ENCODE measurements around the gene DLST.
"Not testable (repeated sequence)": the region's sequence is repeated elsewhere in the genome, so short reads cannot be mapped to it uniquely, and the experiment has no call there.

DLST gene

GRCh38 chr14:74919421-74920165 is 37.9 kb downstream of the DLST start:
- DNase-seq, result no peak

GRCh38 chr14:74920281-74920680 is 38.6 kb downstream of the DLST start:
- no peak for DNase-seq

GRCh38 chr14:74921053-74921620 is 39.4 kb downstream of the DLST start:
- DNase-seq, result no peak

- no peak for DNase-seq
Measured at GRCh38 chr14:74921987-74922751, 40.5 kb downstream of the DLST start.

- DNase-seq, result peak; percentile 78
Measured at GRCh38 chr14:74922752-74923401, 41.2 kb downstream of the DLST start, which contains the start of gene RPS6KL1. TSS of gene RPS6KL1 (minus strand) at chr14:74923260. CDS start at chr14:74921541, 1,719 bp downstream.

- no peak for DNase-seq
Measured at GRCh38 chr14:74924061-74924460, 42.3 kb downstream of the DLST start.

GRCh38 chr14:74927225-74927624 is 45.5 kb downstream of the DLST start:
- DNase-seq, result no peak

- no peak for DNase-seq
Measured at GRCh38 chr14:74929242-74929641, 47.5 kb downstream of the DLST start.

GRCh38 chr14:74931744-74932143 is 50.0 kb downstream of the DLST start:
- not testable (repeated sequence) for DNase-seq

GRCh38 chr14:74932401-74932901 is 50.7 kb downstream of the DLST start:
- no peak for DNase-seq

GRCh38 chr14:74932936-74933335 is 51.2 kb downstream of the DLST start:
- not testable (repeated sequence) for DNase-seq

GRCh38 chr14:74934041-74934440 is 52.3 kb downstream of the DLST start:
- DNase-seq, result no peak

- no peak for DNase-seq
Measured at GRCh38 chr14:74934476-74935359, 53.0 kb downstream of the DLST start.

- DNase-seq, result no peak
Measured at GRCh38 chr14:74935360-74935680, 53.6 kb downstream of the DLST start.

- no peak for DNase-seq
Measured at GRCh38 chr14:74936151-74936550, 54.4 kb downstream of the DLST start.

- DNase-seq, result no peak
Measured at GRCh38 chr14:74936731-74937130, 55.0 kb downstream of the DLST start.

- DNase-seq, result no peak
Measured at GRCh38 chr14:74937171-74937570, 55.5 kb downstream of the DLST start.

GRCh38 chr14:74938531-74939495 is 57.1 kb downstream of the DLST start:
- no peak for DNase-seq

GRCh38 chr14:74940956-74941565 is 59.3 kb downstream of the DLST start:
- DNase-seq, result no peak

- peak; percentile 78 for DNase-seq
Measured at GRCh38 chr14:74941676-74942097, 60.0 kb downstream of the DLST start.
